Activated T-cell treated with anti-CD3 and anti-CD28 coated beads, Interleukin-2, amount 50 U/mL, for 72 hours (primary cell): ENCODE data around the gene MYD88. TPM values are rescaled to one million over a fixed set of nuclear protein-coding genes. Genes with fewer than 3 reads are reported as not detected.
A peak's percentile ranks its signal among the peaks of the same experiment; 100 is the strongest.

ENCODE experiments used
- ATAC-seq, 2 donors: fragments of 150-1000 bp; cut with Tn5 transposase; replicated peaks in 1 of 2; 2 replicates each; pipeline ENCODE4 v1.10.0; 2021; ENCODE audit warnings: moderate library complexity in 2 of 2, mild to moderate bottlenecking in 1 of 2
- DNase-seq, 2 donors: peaks; one replicate each; pipeline ENCODE4 v3.0.0; 2021 to 2022; ENCODE audit warnings: mixed read lengths in 1 of 2
- H3K27ac Mint-ChIP-seq: one replicate; pipeline ENCODE4 v1.8.0; 2022; ENCODE audit warnings: mild to moderate bottlenecking, moderate library complexity, mixed read lengths
- H3K27me3 Mint-ChIP-seq: one replicate; pipeline ENCODE4 v1.8.0; 2022; ENCODE audit warnings: low read depth, mixed read lengths
- H3K36me3 Mint-ChIP-seq, 2 donors: one replicate each; pipeline ENCODE4 v1.8.0; 2022; ENCODE audit warnings: mixed read lengths in 2 of 2, mild to moderate bottlenecking in 1 of 2; ENCODE audit not compliant: insufficient read depth in 2 of 2
- H3K4me1 Mint-ChIP-seq: one replicate; pipeline ENCODE4 v1.8.0; 2022; ENCODE audit warnings: low read depth, mixed read lengths
- H3K4me3 Mint-ChIP-seq, 2 donors: one replicate each; pipeline ENCODE4 v1.8.0; 2022; ENCODE audit warnings: mild to moderate bottlenecking in 2 of 2, mixed read lengths in 2 of 2, moderate library complexity in 2 of 2
- H3K9me3 Mint-ChIP-seq, 2 donors: one replicate each; pipeline ENCODE4 v1.8.0; 2022; ENCODE audit warnings: mixed read lengths in 2 of 2
- total RNA-seq, 2 donors: library from RNA; stranded (reverse); gene quantifications; one replicate each; pipeline ENCODE4 v1.2.3, GENCODE V29; 2022

MYD88 gene
- total RNA-seq, 2 donors from 2014 or later, result 27.3 to 38.2 TPM

- Mint-ChIP-seq H3K36me3 (no peaks in the 10 kb centered on the region), H3K4me3 (no peak overlapping the region), H3K9me3 (no peaks in the 10 kb centered on the region), H3K4me1 (peaks cover 6% of the 10 kb centered on the region), H3K27me3 (no peaks in the 10 kb centered on the region), H3K27ac (no peak overlapping the region)
- DNase-seq (no peak), ATAC-seq (no peak)
Measured at GRCh38 chr3:38116471-38117162, 21.8 kb upstream of the MYD88 start.

DNA sequence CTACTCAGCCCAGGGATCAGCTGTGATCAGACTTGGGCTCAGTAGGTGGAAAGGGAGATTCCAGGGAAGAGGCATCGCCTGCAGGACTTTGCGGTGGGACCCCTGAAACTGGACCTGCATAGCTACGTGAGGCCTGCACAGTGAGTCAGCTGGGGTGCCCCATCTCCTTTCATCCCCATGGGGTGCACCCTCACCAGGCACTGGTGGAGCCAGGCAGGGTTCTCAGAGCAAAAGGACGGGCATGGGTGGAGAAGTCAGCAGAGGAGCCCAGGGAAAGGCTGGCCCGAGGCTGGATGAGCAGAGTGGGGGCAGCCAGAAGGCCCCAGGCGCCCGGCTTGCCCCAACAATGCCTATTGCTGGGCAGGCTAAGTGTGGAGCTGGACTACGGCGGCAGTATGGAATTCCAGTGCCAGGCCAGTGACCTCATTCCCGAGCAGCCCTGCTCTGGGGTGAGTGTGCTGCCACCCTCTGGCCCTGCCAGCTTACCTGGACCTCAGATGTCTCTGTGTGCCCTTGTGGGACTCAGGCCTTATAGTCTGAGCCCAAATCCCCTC lies 21.2 kb upstream of the MYD88 start:
- no peak for DNase-seq
- Mint-ChIP-seq H3K27me3 (no peaks in the 10 kb centered on the region), H3K4me3 (no peak overlapping the region), H3K4me1 (peaks cover 6% of the 10 kb centered on the region), H3K36me3 (no peaks in the 10 kb centered on the region), H3K9me3 (no peaks in the 10 kb centered on the region), H3K27ac (no peak overlapping the region)
- ATAC-seq, result no peak

DNA sequence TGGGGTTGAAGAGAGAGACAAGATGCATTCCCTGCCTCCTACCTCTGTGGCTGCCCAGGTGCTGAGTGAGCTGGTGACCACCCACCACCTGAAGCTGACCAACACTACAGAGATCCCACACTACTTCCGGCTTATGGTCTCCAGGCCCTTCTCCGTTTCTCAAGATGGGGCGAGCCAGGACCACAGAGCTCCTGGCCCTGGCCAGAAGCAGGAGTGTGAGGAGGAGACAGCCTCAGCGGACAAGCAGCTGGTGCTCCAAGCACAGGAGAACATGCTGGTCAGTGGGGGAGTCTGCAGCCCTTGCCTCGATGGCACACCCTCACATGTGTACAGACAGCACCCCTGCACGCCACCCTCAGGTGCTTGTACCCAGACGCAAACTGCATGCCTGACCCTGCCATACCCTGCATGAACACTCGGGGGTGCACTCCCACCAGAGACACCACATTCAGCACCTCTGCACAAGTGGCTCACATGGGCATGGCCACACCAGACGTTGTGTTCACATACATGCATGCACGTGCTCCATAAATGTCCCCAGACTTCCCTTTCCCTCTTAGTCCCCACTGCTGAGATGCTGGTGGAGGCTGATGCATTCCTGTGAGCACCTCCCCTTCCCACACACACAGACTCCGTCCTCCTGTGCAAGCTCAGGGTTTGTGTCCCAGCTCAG lies 20.6 kb upstream of the MYD88 start:
- no peak overlapping the region for H3K27ac Mint-ChIP-seq

GRCh38 chr3:38118421-38119247 lies 19.8 kb upstream of the MYD88 start:
- H3K27ac Mint-ChIP-seq, result no peak overlapping the region
- H3K36me3 Mint-ChIP-seq, result peaks cover 3 to 7% of the 10 kb centered on the region in 2 donors
- H3K4me1 Mint-ChIP-seq, result peaks cover 6% of the 10 kb centered on the region
- no peaks in the 10 kb centered on the region for H3K9me3 Mint-ChIP-seq
- no peak for DNase-seq
- no peak overlapping the region for H3K4me3 Mint-ChIP-seq
- no peaks in the 10 kb centered on the region for H3K27me3 Mint-ChIP-seq
- ATAC-seq, result no peak

More for the DNA sequence above, 20.6 kb upstream of the MYD88 start:
- no peaks in the 10 kb centered on the region for H3K27me3 Mint-ChIP-seq
- no peaks in the 10 kb centered on the region for H3K9me3 Mint-ChIP-seq
- H3K4me1 Mint-ChIP-seq, result peaks cover 6% of the 10 kb centered on the region
- peaks cover 2 to 3% of the 10 kb centered on the region in 2 donors for H3K36me3 Mint-ChIP-seq
- DNase-seq (peak; percentile 72 to 77), ATAC-seq (peak; percentile 79 to 83)
- no peak overlapping the region for H3K4me3 Mint-ChIP-seq

GRCh38 chr3:38119248-38119544 lies 19.3 kb upstream of the MYD88 start:
- ATAC-seq, result no peak

DNA sequence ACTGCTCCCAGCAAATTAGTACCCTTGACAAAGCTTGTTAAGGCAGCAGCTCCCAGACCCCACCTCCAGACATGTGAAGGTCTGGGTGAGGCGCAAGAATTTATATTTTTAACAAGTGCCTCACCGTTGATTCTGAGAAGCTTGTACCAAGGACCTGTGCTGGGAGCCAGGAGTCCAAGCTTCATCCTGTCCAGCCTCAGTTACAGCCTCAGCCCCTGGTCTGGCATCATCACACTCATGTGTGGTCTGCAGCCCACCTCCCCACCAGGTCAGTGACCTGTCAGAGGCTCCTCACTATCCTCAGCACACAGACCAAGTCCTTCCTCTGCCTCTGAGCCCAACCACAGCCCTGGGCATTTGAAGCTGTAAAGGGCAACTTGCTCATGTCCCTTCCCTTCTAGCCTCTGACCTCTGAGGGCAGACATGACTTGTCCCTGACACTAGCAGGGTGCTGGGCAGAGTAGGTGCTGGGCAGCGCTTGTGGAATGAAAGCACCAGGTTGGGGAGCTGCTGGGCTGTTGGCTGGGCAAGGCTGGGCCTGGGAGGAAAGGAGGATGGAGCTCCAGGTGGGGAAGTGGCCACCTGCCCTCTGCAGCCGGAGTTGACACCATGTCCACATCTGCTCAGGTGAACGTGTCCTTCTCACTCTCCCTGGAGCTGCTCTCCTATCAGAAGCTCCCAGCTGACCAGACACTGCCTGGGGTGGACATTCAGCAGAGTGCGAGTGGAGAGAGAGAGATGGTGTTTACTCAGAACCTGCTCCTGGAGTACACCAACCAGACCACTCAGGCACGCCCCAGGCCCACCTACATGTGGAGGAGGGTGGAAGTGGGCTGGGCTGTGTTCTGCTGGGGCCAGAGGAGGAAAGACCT lies 18.4 kb upstream of the MYD88 start:
- no peak overlapping the region for H3K4me3 Mint-ChIP-seq
- H3K36me3 Mint-ChIP-seq, result peaks cover 3 to 10% of the 10 kb centered on the region in 2 donors
- no peak overlapping the region for H3K27ac Mint-ChIP-seq
- DNase-seq (no peak), ATAC-seq (no peak)
- H3K27me3 Mint-ChIP-seq, result no peaks in the 10 kb centered on the region
- no peaks in the 10 kb centered on the region for H3K9me3 Mint-ChIP-seq
- peaks cover 6% of the 10 kb centered on the region for H3K4me1 Mint-ChIP-seq

More at GRCh38 chr3:38119248-38119544, 19.3 kb upstream of the MYD88 start:
- H3K9me3 Mint-ChIP-seq, result no peaks in the 10 kb centered on the region
- peaks cover 6% of the 10 kb centered on the region for H3K4me1 Mint-ChIP-seq
- no peaks in the 10 kb centered on the region for H3K27me3 Mint-ChIP-seq
- no peak overlapping the region for H3K4me3 Mint-ChIP-seq
- DNase-seq, result no peak
- H3K36me3 Mint-ChIP-seq, result peaks cover 3 to 7% of the 10 kb centered on the region in 2 donors
- no peak overlapping the region for H3K27ac Mint-ChIP-seq

DNA sequence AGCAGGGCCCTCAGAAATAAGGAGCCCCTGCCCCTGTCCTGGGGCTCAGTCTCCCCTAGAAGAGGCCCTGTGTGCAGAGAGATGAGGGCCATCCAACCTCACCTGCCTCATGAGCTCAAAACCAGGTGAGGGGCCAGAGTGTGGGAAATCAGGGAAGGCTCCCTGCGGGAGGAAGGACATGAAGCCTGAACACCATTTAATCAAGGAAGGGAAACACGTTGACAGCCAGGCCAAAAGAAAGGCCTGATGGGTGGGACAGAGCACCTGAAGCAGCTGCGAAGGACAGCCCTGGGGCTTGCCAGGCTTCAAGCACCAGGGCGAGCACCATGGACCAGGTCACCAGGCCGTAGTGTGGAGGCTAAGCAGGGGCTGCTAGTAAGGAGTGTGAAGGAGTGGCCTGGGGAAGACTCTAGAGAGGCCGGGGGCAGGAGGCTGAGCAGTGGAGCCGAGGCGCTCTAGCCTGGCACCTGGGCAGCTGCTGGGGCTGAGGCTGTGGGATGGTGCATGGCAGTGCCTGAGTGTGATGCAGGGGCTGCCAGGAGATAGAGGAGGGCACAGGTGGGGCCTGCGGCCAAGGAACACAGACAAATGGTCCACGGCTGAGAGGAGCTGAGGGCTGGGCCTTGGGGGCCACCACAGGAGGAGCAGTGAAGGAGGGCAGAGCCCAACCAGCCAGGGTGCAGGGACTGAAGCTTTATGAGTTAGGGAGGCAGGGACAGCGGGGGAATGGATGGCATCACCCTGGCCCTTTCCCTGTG lies 17.6 kb upstream of the MYD88 start:
- no peaks in the 10 kb centered on the region for H3K27me3 Mint-ChIP-seq
- H3K4me3 Mint-ChIP-seq, result no peak overlapping the region
- no peak for ATAC-seq
- H3K27ac Mint-ChIP-seq, result no peak overlapping the region
- H3K36me3 Mint-ChIP-seq, result peaks cover 3 to 13% of the 10 kb centered on the region in 2 donors
- DNase-seq, result no peak
- H3K4me1 Mint-ChIP-seq, result peaks cover 6% of the 10 kb centered on the region
- no peaks in the 10 kb centered on the region for H3K9me3 Mint-ChIP-seq

DNA sequence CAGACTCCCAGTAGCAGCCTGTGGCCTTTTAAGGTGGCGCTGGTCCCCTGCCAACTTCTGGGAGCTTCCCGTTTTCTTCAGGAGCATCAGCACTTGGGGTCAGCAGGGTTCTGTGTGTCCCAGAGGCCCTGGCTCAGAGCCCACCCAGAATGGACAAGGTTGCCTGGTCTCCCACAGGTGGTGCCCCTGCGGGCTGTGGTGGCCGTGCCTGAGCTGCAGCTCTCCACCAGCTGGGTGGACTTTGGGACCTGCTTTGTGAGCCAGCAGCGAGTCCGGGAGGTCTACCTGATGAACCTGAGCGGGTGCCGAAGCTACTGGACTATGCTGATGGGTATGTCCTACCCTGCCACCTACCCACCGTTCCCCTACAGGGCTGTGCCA lies 17.0 kb upstream of the MYD88 start:
- no peak for DNase-seq

DNA sequence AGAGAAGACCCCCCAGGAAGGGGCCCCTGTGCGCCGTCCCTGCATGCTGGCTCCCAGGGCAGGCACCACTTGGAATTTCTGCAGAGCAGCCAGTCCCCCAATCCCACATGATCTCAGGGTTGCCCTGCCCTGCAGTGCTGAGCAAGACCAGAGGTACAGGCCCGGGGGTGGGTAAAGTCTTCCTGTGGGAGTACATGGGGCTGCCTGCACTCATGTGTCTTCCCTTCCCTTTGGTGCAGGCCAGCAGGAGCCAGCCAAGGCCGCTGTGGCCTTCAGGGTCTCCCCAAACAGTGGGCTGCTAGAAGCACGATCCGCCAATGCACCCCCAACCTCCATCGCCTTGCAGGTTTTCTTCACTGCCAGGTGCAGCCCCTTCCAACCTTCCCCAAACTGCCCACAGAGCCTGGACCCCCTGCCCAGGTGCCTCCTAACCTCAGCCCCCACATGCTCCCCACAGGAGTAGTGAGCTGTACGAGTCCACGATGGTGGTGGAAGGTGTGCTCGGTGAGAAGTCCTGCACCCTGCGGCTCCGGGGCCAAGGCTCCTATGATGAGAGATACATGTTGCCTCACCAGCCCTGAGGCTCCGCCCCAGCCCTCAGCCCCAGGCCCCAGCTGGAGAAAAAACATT lies 16.5 kb upstream of the MYD88 start:
- no peak overlapping the region for H3K4me3 Mint-ChIP-seq
- ATAC-seq (no peak), DNase-seq (no peak)
- no peaks in the 10 kb centered on the region for H3K27me3 Mint-ChIP-seq
- peaks cover 3 to 14% of the 10 kb centered on the region in 2 donors for H3K36me3 Mint-ChIP-seq
- no peaks in the 10 kb centered on the region for H3K9me3 Mint-ChIP-seq
- peaks cover 6% of the 10 kb centered on the region for H3K4me1 Mint-ChIP-seq
- H3K27ac Mint-ChIP-seq, result no peak overlapping the region

More for the DNA sequence above, 17.0 kb upstream of the MYD88 start:
- Mint-ChIP-seq H3K27ac (no peak overlapping the region), H3K27me3 (no peaks in the 10 kb centered on the region), H3K36me3 (peaks cover 3 to 13% of the 10 kb centered on the region in 2 donors), H3K9me3 (no peaks in the 10 kb centered on the region), H3K4me3 (no peak overlapping the region), H3K4me1 (peaks cover 6% of the 10 kb centered on the region)
- no peak for ATAC-seq

- Mint-ChIP-seq H3K4me1 (peaks cover 6% of the 10 kb centered on the region), H3K36me3 (peaks cover 3 to 16% of the 10 kb centered on the region in 2 donors), H3K27ac (no peak overlapping the region), H3K27me3 (no peaks in the 10 kb centered on the region), H3K4me3 (no peak overlapping the region), H3K9me3 (no peaks in the 10 kb centered on the region)
- DNase-seq (no peak), ATAC-seq (no peak)
Measured at GRCh38 chr3:38122712-38123290, 15.7 kb upstream of the MYD88 start.

DNA sequence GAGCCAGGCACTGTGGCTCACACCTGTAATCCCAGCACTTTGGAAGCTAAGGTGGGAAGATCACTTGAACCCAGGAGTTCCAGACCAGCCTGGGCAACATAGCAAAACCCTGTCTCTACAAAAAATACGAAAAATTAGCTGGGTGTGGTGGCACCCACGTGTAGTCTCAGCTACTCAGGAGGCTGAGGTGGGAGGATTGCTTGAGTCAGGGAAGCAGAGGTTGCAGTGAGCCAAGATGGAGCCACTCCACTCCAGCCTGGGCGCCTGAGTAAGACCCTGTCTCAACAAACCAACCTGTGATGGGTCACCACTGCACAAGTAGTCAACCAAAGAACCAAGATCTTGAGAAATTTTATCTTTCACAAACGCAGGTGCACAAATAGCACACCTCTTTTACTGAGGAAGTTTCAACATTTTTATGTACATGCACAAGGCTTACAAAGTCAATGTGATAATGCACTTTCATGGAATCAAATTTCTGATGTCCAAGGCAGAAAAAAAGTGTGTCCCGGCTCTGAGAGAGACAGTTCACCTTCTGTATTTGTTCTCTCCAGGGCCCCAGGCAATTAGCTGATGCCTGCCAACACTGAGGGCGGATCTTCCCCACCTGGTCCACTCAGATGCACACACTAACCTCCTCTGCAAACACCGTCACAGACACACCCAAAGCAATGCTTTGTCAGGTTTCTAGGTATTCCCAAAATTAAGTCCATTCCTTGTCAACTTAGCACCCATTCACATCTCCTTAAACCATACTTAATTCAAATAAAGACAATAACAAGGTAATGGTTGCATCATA lies 13.9 kb upstream of the MYD88 start:
- Mint-ChIP-seq H3K27me3 (no peaks in the 10 kb centered on the region), H3K4me3 (no peak overlapping the region), H3K4me1 (no peaks in the 10 kb centered on the region), H3K27ac (peak overlapping the region; percentile 46), H3K9me3 (no peaks in the 10 kb centered on the region), H3K36me3 (peaks cover 3 to 17% of the 10 kb centered on the region in 2 donors)
- no peak for DNase-seq
- ATAC-seq, result no peak
